WTC11 (cell line): ENCODE measurements around the gene GHSR.
A peak's percentile ranks its signal among the peaks of the same experiment; 100 is the strongest.
"Not testable (repeated sequence)": the region's sequence is repeated elsewhere in the genome, so short reads cannot be mapped to it uniquely, and the experiment has no call there.

Experiments
- ATF2 ChIP-seq: sonication (generic); formaldehyde crosslinking; IDR thresholded peaks from 2 replicates; pipeline ENCODE4 v1.8.1; 2022; ENCODE audit warnings: low read depth, missing genetic modification reagents, borderline replicate concordance
- CTCF ChIP-seq: fragments of 200-600 bp; IDR thresholded peaks from 2 replicates; pipeline ENCODE4 v1.8.0; 2022; ENCODE audit warnings: antibody characterized with exemption
- NR1H2 ChIP-seq: sonication (generic); formaldehyde crosslinking; IDR thresholded peaks from 2 replicates; pipeline ENCODE4 v1.9.0; 2021; ENCODE audit warnings: mild to moderate bottlenecking, moderate library complexity, missing genetic modification reagents
- NR3C1 ChIP-seq: sonication (generic); formaldehyde crosslinking; conservative IDR thresholded peaks from 2 replicates; pipeline ENCODE4 v1.8.1; 2023; ENCODE audit warnings: low read depth, mild to moderate bottlenecking, missing genetic modification reagents
- RELA ChIP-seq: sonication (generic); formaldehyde crosslinking; IDR thresholded peaks from 2 replicates; pipeline ENCODE4 v1.8.1; 2022; ENCODE audit warnings: missing genetic modification reagents, mild to moderate bottlenecking, borderline replicate concordance
- SP1 ChIP-seq: sonication (generic); formaldehyde crosslinking; conservative IDR thresholded peaks from 2 replicates; pipeline ENCODE4 v1.8.1; 2022; ENCODE audit warnings: missing genetic modification reagents
- STAT6 ChIP-seq: sonication (generic); formaldehyde crosslinking; conservative IDR thresholded peaks from 2 replicates; pipeline ENCODE4 v1.8.1; 2023; ENCODE audit warnings: mild to moderate bottlenecking, low read depth, missing genetic modification reagents, moderate library complexity
- TEAD4 ChIP-seq: sonication (generic); formaldehyde crosslinking; IDR thresholded peaks from 2 replicates; pipeline ENCODE4 v1.8.0; 2022; ENCODE audit warnings: mild to moderate bottlenecking, missing genetic modification reagents
- TP53 ChIP-seq: sonication (generic); formaldehyde crosslinking; IDR thresholded peaks from 2 replicates; pipeline ENCODE4 v1.8.1; 2023; ENCODE audit warnings: mild to moderate bottlenecking, missing genetic modification reagents
- TF ChIP-seq, protein P1 (sequence below): sonication (generic); formaldehyde crosslinking; IDR thresholded peaks from 2 replicates; pipeline ENCODE4 v1.8.0; 2022; ENCODE audit warnings: missing genetic modification reagents

DNA sequence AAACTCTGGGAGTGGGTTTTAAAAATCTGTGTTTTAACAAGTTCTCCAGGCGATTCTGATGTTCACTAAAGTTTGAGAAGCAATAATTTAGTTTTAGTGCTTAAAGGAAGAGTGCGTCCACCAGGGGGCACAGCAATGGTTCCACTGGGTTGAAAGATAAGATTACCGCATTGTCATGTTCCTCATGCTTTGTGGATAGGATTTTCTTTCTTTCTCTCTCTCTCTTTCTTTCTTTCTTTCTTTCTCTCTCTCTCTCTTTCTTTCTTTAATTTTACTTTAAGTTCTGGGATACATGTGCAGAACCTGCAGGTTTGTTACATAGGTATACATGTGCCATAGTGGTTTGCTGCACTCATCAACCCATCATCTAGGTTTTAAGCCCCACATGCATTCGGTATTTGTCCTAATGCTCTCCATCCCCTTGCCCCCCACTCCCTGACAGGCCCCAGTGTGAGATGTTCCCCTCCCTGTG is 42.0 kb upstream of the GHSR start:
- not testable (repeated sequence) for TF ChIP-seq NR3C1; ATF2 (CRISPR knock-in tag); TEAD4 (CRISPR knock-in tag); TP53 (CRISPR knock-in tag); SP1 (CRISPR knock-in tag); NR1H2 (CRISPR knock-in tag); RELA; STAT6 (CRISPR knock-in tag)
- TF ChIP-seq CTCF, result peak; percentile 69
- TF ChIP-seq, protein P1, sequence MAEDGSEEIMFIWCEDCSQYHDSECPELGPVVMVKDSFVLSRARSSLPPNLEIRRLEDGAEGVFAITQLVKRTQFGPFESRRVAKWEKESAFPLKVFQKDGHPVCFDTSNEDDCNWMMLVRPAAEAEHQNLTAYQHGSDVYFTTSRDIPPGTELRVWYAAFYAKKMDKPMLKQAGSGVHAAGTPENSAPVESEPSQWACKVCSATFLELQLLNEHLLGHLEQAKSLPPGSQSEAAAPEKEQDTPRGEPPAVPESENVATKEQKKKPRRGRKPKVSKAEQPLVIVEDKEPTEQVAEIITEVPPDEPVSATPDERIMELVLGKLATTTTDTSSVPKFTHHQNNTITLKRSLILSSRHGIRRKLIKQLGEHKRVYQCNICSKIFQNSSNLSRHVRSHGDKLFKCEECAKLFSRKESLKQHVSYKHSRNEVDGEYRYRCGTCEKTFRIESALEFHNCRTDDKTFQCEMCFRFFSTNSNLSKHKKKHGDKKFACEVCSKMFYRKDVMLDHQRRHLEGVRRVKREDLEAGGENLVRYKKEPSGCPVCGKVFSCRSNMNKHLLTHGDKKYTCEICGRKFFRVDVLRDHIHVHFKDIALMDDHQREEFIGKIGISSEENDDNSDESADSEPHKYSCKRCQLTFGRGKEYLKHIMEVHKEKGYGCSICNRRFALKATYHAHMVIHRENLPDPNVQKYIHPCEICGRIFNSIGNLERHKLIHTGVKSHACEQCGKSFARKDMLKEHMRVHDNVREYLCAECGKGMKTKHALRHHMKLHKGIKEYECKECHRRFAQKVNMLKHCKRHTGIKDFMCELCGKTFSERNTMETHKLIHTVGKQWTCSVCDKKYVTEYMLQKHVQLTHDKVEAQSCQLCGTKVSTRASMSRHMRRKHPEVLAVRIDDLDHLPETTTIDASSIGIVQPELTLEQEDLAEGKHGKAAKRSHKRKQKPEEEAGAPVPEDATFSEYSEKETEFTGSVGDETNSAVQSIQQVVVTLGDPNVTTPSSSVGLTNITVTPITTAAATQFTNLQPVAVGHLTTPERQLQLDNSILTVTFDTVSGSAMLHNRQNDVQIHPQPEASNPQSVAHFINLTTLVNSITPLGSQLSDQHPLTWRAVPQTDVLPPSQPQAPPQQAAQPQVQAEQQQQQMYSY (CRISPR knock-in tag), result not testable (repeated sequence)
